Endothelial cell of umbilical vein (primary cell): ENCODE data around the gene AFAP1L2.

Experiments
- CTCF ChIP-seq, 2 donors: IDR thresholded peaks; 1 replicate in 1 of 2; 2 replicates in 1 of 2; pipeline ENCODE4 v1.5.1; 2011; ENCODE audit warnings: low read length in 2 of 2, mild to moderate bottlenecking in 2 of 2, moderate library complexity in 2 of 2, control low read depth in 1 of 2, inconsistent platforms in 1 of 2, low read depth in 1 of 2; ENCODE audit not compliant: insufficient read depth in 1 of 2; ENCODE audit errors: extremely low read depth in 1 of 2
- EZH2 ChIP-seq: IDR thresholded peaks from 2 replicates; pipeline ENCODE4 v1.6.1; 2012; ENCODE audit warnings: borderline replicate concordance, low read depth, mild to moderate bottlenecking, moderate library complexity, low read length, inconsistent platforms; ENCODE audit not compliant: severe bottlenecking
- JUN ChIP-seq: IDR thresholded peaks from 2 replicates; pipeline ENCODE4 v1.6.1; 2011; ENCODE audit warnings: borderline replicate concordance, low read depth; ENCODE audit not compliant: insufficient read length, insufficient read depth
- MYC ChIP-seq: IDR thresholded peaks from one replicate; pipeline ENCODE4 v1.6.1; 2011; ENCODE audit warnings: mild to moderate bottlenecking, low read depth, low read length

- TF ChIP-seq EZH2: no peak
- TF ChIP-seq CTCF (IDR thresholded peaks at IDR 0.05; ENCODE audit: extremely low read depth in 1 of 2, insufficient read depth in 1 of 2, low read depth in 1 of 2, low read length in 2 of 2): no peak
- no peak for TF ChIP-seq JUN
- TF ChIP-seq MYC: no peak
These were observed 121.2 kb downstream of the AFAP1L2 start for GRCh38 chr10:114283091-114283490.
